Raji (cell line): ENCODE measurements around the gene VAX1.

Experiments used
- POLR2A ChIP-seq: IDR thresholded peaks from 2 replicates; pipeline ENCODE4 v1.6.1; 2011; ENCODE audit warnings: low read depth, low read length, control low read depth; ENCODE audit not compliant: insufficient read depth

Gene VAX1

DNA sequence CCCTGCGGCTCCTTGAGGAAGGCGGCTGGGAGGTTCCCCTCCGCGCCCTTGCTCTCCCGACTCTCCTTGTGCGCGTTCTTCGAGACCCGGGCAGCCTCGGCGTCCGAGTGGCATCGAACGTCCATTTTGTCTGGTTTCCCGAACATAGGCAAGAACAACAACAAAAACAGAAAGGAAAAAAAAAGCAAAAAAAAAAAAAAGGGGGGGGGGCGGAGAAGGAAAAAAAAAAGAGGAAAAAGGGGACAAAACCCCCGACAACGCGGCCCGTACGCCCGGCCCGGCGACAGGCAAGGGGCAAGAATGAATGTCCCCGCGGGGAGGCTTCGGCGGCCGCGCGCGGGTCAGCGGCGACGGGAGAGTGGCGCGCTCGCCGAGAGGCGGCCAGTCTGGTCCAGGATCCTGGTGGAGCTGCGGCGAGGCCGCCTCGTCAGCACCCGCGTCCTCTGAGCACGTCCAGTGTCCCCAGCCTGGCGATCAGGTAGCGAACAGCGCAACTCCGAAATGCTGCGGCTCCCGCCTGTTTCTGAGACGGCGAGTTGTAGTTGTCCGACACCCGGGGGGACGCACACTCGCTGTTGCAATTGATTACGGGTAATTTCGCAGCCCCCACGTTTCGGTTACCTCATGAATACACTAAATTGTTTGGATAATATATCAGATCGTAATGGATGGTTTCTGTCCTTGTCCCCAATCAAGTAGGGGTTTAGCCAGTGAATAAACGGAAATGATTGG lies at the start of gene VAX1:
Gene VAX1, minus strand, starts transcription at position 360 of the 732 bp plus-strand sequence. Its CDS starts 214 bp downstream, at position 146.
- no peak for TF ChIP-seq POLR2A

DNA sequence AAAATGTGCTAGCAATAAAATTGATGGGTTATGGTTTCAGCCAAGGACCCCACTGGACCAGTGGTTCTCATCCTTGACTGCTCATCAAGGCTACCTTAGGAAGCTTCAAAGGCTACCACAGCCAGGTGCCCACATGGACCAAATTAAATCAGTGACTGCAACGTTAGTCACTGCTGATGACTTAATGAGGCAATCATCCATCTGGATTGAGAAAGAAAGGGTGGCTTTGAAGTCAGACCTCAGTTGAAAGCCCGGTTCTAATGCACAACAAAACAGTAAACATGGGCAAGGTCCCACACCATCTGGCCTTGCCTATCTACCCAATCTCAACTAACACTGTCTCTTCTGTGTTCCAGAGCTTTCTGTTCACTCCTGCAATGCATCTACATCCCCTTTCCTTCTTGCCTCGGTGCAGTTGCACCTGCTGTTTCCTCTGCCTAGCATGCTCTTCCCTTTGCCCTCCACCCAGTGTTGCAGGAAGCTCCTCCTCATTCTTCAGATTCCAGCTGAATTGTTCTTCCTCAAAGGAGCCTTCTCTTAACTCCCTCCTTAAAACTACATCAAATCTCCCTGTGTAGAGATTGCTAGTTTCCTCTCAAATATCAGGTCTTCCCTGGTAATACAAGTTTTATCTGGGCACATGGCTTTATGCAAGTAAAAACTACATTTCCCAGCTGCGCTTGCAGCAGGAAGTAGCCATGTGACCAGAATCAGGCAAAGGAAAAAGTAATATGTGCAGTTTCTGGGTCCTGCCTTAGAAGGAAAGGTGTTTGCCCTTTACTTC lies 49.0 kb upstream of the VAX1 start:
- no peak for TF ChIP-seq POLR2A

DNA sequence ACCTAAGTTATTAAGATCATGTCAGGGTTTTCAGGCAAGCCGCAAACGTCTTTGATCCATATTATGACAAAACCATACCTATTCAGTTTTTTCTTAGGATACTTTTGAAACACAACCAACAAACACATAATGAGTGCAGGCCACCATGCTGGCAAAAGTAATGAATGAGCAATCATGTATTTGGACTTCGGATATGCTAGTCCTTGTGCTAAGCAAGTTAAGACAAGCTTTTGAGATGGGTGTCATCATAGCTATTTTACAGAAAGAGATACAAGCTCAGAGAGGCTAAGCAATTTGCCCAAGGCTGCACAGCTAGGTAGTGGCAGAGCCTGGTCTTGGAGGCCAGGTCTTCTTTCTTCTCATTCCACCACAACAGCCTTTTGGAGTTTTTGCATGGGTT lies 46.8 kb upstream of the VAX1 start:
- TF ChIP-seq POLR2A: no peak

DNA sequence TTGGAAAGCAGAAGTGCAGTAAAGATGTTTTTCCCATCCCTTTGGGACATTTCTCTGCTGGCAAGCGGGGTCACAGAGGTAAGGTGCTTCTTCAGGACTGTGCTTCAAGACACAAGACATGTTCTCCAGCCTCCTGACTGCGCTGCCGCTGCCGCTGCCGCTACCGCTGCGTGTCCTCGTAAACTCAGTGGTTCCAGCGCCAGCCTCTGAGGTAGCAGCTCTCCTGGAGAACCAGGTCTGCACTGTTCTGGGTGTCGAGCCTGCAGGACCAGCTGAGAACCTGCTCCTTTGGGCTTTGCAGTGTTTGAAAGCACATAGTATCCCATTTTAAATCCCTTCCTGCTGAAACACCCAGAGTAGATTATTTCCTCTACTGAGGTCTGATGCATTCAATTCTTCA lies 46.2 kb upstream of the VAX1 start:
- TF ChIP-seq POLR2A: no peak

DNA sequence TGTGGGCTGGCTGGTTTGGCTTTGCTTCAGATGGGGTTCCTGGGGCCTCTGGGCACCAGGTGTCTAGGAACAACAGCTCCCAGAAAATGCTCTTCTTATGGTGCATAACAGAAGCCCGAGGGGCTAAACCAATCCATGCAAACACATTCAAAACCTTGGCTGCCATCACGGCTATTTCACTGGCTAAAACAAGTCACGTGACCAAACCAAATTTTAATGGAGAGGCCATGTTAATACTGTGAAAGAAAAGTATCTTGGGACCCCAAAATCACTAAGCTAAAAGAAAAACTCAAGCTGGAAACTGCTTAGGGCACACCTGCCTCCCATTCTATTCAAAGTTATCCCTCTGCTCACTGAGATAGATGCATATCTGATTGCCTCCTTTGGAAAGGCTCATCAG lies 40.1 kb upstream of the VAX1 start:
- TF ChIP-seq POLR2A: no peak

- TF ChIP-seq POLR2A: no peak
Observed at GRCh38 chr10:117175901-117176534, 37.9 kb upstream of the VAX1 start.

GRCh38 chr10:117175215-117175900 lies 37.3 kb upstream of the VAX1 start:
- TF ChIP-seq POLR2A: no peak

- no peak for TF ChIP-seq POLR2A
Observed at GRCh38 chr10:117174439-117175214, 36.6 kb upstream of the VAX1 start.

- TF ChIP-seq POLR2A: no peak
Observed at GRCh38 chr10:117170244-117170643, 32.2 kb upstream of the VAX1 start.

- TF ChIP-seq POLR2A: no peak
Observed at GRCh38 chr10:117169480-117169879, 31.4 kb upstream of the VAX1 start.

- no peak for TF ChIP-seq POLR2A
Observed at GRCh38 chr10:117168729-117169128, 30.7 kb upstream of the VAX1 start.

DNA sequence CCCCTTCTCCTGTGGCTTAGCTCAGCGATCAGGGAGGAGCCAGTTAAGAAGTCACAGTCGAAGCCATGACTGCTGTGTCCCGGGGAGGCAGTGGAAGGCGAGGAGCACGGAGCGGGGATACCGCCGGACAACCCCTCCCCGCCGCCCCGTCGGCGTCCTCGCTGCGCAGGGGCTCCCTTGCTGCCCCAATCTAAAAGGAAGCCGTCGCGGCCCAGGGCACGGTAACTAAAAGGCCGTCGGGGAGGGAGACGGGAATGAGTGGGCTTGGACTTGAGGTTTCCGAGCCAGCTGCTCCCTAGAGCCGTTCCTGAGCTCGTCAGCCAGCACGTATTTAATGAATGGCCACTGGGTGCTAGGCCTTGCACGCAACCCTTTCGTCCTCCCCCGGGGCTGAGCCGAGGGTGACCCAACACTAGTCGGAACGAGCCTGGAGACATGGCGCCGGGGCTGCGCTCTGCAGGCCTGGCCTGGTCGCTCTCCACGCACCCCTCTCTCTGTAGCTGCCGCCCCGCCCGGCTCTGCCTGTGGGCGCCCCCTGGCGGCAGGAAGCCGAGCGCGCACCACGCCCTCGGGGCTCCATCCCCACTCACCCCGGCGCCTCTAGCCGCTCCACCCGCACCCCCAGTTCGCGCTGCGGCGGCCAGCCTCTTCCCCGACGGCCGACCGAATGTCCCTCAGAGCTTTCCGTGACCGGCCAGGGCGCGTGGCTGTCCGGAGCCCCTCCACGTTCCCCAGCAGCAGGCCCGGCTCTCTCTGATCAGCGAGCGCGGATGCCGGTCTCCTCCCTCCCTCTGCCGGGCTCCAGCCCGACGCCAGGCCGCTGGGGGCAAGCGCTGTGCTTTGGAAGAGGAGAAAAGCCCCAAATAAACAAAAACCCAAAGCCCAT lies 30.0 kb upstream of the VAX1 start:
- no peak for TF ChIP-seq POLR2A

- no peak for TF ChIP-seq POLR2A
Observed at GRCh38 chr10:117167346-117167788, 29.3 kb upstream of the VAX1 start.
